Mononuclear cell (primary cell): ENCODE results near the gene TOP2A. TPM values are rescaled to one million over a fixed set of nuclear protein-coding genes. Genes with fewer than 3 reads are reported as not detected.

Experiments used
- H3K27me3 ChIP-seq: 2 replicates; pipeline ENCODE4 v1.6.0; 2011; ENCODE audit warnings: low read length, control low read depth; ENCODE audit not compliant: insufficient read depth
- H3K4me1 ChIP-seq: 2 replicates; pipeline ENCODE4 v1.5.1; 2011; ENCODE audit warnings: mild to moderate bottlenecking, low read length, control low read depth; ENCODE audit not compliant: insufficient read depth
- H3K4me3 ChIP-seq: 2 replicates; pipeline ENCODE4 v1.5.1; 2011; ENCODE audit warnings: mild to moderate bottlenecking, low read length, moderate library complexity
- H3K9me3 ChIP-seq: 2 replicates; pipeline ENCODE4 v1.5.1; 2011; ENCODE audit warnings: low read depth, mild to moderate bottlenecking, control low read depth, low read length
- total RNA-seq: library from RNA; depleted of rRNA; stranded (reverse); fragments of >200 nt; gene quantifications from one replicate; pipeline ENCODE4 v1.2.3, GENCODE V29; 2012

The TOP2A gene
- total RNA-seq, 1 donor = 1.7 TPM

- no peaks in the 10 kb centered on the region for H3K27me3 ChIP-seq
- peaks cover 85% of the 10 kb centered on the region for H3K4me1 ChIP-seq
- H3K9me3 ChIP-seq = no peaks in the 10 kb centered on the region
- H3K4me3 ChIP-seq = peak overlapping the region; percentile 70
Observed at GRCh38 chr17:40344421-40345160, 73.1 kb downstream of the TOP2A start.

DNA sequence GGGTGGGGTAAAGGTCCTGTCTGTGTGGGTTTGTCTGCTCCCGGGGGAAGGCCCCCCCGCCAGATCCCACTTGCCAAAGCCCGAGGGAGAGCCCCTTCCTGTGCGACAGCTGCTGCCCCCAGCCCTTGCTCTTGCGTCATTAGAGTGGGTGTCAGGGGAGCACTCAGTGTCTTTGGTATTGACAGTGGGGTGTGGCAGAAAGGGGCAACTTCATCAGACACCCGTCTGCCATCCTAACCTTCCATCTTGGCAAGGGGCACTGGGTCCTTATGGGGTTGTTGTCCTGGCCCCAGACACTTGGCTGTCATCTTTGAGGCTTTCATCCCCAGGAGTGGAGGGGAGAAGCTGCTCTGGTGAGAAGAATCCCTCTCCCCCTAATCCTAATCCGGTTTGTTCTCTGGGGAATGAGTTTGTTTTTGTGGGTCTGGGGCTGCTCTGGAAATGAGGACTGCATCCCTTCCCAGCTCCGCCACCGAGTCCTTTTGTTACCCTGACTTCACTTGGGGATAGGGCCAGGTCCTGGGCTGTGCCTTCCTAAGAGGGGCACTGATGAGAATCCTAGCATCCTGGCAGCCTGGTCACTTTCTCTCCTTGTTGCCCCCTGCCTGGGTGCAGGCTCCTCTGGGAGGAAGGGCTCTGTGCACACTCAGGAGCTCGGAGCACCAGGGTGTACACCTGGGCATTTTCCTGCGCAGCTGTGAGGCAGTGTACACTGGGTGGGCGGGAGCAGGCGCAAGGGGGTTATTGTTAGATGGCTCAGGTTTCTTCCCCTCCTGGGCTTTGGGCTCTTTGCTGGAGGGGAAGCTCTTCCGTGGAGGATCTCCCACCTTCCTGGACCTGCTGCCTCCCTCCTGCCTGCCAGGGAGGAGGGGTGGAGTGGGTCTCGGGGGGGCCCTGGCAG, 74.2 kb downstream of the TOP2A start:
- Histone ChIP-seq H3K4me3 (peak overlapping the region; percentile 70), H3K4me1 (peaks cover 90% of the 10 kb centered on the region), H3K9me3 (no peaks in the 10 kb centered on the region), H3K27me3 (no peaks in the 10 kb centered on the region)

DNA sequence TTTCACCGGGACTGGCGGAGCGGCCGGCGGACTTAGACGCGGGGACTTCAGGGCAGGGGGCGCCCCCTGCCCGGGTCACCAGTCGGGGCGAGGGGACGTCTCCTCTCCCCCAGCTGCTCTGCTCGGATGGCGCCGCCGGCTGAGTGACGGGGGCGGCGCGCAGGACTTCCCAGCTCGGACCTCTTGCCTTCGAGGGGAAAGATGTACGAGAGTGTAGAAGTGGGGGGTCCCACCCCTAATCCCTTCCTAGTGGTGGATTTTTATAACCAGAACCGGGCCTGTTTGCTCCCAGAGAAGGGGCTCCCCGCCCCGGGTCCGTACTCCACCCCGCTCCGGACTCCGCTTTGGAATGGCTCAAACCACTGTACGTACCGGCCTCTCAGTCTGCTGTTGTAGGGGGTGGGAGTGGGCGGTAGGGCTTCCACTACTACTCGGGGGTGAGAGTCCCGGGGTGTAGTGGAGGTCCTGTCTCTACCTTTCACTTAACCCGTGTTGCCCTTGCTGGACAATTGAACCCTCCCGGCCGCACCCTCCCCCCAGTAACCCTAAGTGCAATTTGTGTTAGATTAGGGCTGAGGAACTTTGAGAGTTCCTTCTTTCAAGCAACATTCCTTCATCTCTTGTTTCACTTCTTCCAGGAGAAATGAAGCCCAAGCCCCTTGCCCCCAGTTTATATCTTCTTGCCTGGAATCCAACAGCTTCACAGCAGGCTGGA, 75.0 kb downstream of the TOP2A start:
- no peaks in the 10 kb centered on the region for H3K27me3 ChIP-seq
- peaks cover 91% of the 10 kb centered on the region for H3K4me1 ChIP-seq
- H3K9me3 ChIP-seq = no peaks in the 10 kb centered on the region
- H3K4me3 ChIP-seq = peak overlapping the region; percentile 70

- no peaks in the 10 kb centered on the region for H3K27me3 ChIP-seq
- peak overlapping the region; percentile 70 for H3K4me3 ChIP-seq
- no peaks in the 10 kb centered on the region for H3K9me3 ChIP-seq
- peaks cover 91% of the 10 kb centered on the region for H3K4me1 ChIP-seq
Observed at GRCh38 chr17:40341808-40342503, 75.7 kb downstream of the TOP2A start.

DNA sequence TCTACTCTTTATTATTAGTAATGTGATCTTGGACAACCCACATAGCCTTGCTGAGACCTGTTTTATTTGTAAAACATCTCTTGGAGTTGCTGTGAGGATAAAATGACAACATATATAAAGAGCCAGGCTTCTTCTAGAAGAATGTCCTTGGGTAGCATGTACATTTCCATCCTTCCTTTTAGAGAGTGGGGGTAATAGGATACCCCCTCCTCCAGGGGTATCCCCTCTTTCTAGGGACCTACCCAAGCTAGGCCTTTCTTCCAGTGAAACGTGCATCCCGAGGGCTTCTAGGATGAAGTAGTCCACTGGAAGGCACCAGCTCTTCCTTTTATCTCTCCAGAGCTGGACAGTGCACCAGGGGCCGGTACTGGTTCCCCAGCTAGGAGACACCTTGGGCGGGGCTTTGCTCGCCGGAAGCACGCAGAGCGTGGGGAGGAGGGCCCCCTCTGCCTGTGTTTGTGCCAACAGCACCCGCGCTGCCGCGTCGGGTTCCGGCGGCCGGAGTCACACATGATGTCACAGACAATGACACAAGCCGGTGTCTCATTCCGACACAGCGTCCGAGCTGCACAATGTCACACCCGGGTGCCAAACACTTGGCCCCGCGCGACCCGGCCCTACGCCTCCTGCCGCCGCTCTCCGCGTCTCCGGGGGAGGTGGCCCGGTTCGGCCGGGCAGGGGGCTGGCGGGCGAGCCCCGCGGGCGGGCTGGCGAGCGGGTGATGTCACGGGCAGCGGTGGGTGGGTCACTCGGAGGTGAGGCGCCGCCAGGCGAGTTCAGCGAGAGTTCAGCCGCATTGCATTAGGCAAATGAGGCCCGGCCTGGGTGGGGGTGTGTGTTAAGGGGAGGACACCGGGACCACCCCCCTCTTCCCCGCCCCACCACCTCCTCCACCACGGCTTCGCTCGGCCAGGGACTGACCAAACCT, 76.6 kb downstream of the TOP2A start:
- peaks cover 91% of the 10 kb centered on the region for H3K4me1 ChIP-seq
- peak overlapping the region; percentile 70 for H3K4me3 ChIP-seq
- no peaks in the 10 kb centered on the region for H3K9me3 ChIP-seq
- no peaks in the 10 kb centered on the region for H3K27me3 ChIP-seq

DNA sequence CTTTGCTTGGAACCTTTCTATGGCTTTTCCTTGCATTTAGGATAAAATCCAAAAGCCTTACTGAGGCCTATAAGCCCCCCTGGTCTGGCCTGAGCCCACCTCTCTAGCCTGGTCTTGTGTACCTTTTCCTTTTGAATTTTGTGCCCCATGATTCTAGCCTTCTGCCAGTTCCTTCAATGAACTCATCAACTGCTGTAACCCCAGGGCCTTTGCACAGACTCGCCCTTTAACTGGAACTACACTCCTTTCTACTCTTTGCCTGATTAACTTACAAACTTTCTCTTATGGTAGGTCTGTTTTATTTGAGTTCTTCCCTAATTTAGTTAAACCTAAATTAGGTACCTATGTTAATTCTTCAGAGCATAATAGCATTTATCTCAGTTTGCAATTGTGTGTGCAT, 77.4 kb downstream of the TOP2A start:
- Histone ChIP-seq H3K27me3 (no peaks in the 10 kb centered on the region), H3K9me3 (no peaks in the 10 kb centered on the region), H3K4me3 (no peak overlapping the region), H3K4me1 (peaks cover 91% of the 10 kb centered on the region)

DNA sequence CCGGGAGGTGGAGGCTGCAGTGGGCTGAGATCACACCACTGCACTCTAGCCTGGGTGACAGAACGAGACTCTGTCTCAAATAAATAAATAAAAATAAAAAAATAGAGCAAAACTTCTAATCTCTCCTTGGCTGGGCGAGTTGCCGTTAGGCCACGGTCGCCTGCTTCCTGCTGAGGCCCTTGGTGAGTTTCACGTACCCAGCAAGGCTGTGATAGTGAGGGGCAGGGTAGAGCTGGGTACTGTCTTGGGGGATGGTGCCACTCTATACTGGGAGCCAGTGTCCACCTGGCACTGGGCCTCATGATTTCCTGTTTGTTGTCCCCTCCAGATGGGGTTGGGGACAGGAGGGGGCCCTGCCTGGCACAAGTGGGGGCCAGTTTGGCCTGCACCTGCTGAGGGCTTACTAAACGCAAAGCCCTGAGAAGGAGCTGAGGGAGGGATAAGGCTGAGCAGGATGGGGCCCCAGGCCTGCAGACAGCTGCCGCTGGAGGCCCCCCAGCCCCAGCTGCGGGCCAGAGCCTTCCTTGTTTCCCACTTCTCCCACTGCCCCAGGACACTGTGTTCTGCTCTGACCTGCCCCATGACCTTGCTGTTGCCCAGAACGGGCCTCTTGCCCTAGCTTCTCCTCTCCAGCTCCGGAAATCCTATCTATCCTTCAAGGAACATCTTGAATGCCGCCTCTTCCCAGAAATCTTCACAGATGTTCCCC, 78.6 kb downstream of the TOP2A start:
- Histone ChIP-seq H3K4me1 (peaks cover 91% of the 10 kb centered on the region), H3K4me3 (no peak overlapping the region), H3K27me3 (no peaks in the 10 kb centered on the region), H3K9me3 (no peaks in the 10 kb centered on the region)

Other genes starting within 250 kb of the TOP2A start
- gene RAPGEFL1, start 240.4 kb downstream of the TOP2A start, total RNA-seq = 2.3 TPM
- 11.8 TPM for gene WIPF2, start 198.6 kb downstream of the TOP2A start, total RNA-seq
- gene CDC6, start 130.0 kb downstream of the TOP2A start, total RNA-seq = 0.21 TPM
- 67.9 TPM for gene RARA, start 108.7 kb downstream of the TOP2A start, total RNA-seq
- gene GJD3, start 53.2 kb downstream of the TOP2A start, total RNA-seq = 0.21 TPM
- 0.94 TPM for gene IGFBP4, start 25.6 kb upstream of the TOP2A start, total RNA-seq
- 0.21 TPM for gene TNS4, start 83.7 kb upstream of the TOP2A start, total RNA-seq
- gene CCR7, start 147.6 kb upstream of the TOP2A start, total RNA-seq = 131 TPM
- gene SMARCE1, start 229.9 kb upstream of the TOP2A start, total RNA-seq = 103 TPM
- not detected for gene KRT222, start 247.3 kb upstream of the TOP2A start, total RNA-seq